NOMO-1 treated with DMSO at 0.1 percent for 48 hours (cell line): Measurements from ENCODE around the gene PLEKHG4B.

Source experiments
- DNase-seq: peaks from one replicate; lab custom pipeline; 2025; ENCODE audit not compliant: unreplicated experiment; lab: John Stamatoyannopoulos, UW

PLEKHG4B gene

DNA sequence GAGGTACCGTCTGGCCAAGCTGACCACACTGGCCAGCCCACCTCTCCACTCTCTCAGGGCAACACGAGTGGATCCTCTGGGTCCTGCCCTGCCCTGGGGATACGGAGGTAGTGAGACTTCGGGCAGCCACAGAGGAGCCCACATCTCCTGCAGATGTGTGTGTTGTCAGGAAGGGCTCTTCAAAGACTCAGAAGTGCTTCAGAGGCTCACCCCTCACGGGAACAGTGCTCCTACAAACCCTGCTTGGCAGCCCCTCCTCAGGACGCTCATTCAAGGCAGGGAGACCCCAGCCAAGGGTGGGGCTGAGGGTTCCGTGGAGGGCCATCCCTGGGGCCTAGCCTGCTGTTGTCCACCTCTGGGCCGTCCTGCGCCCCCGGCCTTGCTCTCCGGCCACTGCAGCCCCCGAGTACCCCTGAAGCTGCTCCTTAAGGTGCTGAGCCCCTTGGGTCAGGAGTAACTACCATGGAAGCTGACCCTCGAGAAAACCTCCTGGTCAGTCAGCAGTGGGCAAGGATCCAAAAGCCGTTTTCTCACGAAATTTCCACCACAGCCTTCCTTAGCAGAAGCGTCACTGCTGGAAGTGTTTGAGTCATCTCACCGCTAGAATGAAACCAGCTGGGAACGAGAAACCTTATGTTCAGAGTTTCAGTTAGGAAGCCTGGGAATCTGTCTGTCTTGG, 76.2 kb downstream of the PLEKHG4B start:
- DNase-seq: no peak

DNA sequence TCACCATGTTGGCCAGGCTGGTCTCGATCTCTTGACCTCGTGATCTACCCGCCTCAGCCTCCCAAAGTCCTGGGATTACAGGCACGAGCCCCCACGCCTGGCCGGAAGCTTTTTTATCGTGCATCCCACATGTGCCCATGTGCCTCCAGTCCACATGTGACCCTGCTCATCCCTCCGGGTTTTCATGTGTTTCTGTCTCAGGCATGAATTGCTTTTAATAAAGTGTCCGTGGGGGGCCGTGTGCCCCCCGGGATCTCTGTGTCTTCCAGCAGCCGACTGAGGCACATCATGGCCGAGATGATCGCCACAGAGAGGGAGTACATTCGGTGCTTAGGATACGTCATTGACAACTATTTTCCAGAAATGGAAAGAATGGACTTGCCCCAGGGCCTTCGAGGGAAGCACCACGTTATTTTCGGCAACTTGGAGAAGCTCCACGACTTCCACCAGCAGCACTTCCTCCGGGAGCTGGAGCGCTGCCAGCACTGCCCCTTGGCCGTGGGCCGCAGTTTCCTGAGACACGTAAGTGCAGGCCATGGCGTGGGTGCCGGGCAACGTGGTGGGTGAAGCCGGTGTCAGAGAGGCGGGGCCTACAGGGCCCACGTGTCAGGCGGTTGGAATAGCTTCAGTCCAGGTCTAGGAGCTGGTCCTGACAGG, 77.2 kb downstream of the PLEKHG4B start:
- no peak for DNase-seq

DNA sequence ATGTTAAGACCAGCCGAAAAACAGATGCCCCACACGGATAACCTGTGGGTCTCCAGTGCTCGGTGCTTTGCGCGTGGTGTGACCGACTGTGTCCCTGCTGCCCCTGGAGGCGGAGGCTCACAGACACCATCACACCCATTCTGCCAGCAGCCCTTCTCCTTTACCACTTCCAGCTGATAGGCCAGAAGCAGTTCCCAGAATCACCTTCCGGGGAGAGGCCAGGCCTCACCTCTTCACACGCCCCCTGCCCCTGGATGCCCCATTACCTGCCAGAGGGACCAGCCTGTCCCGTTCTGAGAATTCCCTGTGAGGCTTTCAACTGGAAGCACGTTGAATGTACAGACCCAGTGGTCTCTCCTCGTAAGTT, 77.7 kb downstream of the PLEKHG4B start:
- DNase-seq: no peak

DNA sequence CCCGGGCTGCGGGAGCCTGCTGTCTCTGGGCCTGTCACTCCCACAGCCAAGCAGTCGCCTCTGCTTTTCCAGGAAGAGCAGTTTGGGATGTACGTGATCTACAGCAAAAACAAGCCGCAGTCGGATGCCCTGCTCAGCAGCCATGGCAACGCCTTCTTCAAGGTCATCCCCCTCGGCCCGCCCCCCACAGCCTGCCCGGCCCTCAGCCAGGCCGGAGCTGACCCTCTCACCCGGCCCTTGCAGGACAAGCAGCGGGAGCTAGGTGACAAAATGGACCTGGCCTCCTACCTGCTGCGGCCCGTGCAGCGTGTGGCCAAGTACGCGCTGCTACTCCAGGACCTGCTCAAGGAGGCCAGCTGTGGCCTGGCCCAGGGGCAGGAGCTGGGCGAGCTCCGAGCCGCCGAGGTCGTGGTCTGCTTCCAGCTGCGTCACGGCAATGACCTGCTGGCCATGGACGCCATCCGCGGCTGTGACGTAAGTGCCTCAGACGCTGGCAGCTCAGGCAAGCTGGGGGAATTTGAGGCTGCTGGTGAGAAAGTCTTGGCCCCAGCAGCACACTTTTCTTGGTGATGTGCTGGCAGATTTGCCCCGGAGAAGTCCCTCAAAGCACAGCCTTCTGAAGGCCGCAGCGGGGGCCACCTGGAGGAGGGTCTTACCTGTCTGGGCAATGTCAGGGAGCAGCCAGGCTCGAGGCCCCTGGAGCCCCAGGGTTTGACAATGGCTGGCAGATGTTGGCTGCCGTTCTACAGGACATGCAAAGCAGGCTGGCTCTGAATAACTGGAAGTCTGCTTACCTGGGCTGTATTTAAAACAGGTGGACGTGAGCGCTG, 79.2 kb downstream of the PLEKHG4B start:
- no peak for DNase-seq

DNA sequence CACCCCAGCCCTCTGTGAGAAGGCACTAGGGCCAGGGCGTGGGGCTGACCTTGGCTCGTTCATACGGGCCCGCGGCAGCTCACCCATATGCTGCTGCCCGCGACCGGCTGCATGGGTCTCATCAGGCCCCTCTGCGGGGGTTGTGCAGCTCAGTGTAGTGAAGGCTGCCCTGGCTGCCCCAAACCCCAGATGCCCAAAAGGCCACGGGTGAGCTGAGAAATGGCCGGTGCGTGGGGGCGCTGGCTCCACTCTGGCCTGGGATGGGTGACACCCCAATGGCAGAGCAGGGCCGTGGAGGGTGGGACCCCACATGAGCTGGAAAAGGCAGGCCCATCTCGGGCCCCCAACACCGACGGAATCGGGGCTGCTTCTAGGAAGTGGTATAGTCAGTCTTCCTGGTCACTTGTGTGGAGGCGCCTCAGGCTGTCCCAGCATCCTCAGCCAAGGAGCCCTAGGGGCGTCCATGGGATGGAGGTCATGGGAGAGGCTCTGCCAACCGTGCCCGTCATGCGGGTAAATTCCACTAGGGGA, 79.9 kb downstream of the PLEKHG4B start:
- no peak for DNase-seq

DNA sequence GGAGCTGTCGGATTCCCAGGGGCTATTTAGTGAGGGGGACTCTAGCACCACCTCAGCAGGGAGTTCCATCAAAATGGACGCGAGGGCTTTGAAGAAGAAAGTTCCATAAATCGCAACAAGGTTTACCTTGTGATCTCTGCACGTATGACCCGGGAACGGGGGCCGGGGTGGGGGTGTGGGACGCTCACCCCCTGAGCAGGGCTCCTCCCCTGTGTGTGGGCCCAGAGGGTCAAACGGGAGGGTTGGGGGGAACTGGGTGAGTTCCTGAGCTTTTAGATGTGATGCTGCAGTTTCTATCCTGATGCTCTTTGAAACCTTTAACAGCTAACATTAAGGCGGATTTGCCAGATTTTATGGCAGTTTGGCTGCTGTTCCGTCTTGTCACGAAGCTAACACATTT, 80.5 kb downstream of the PLEKHG4B start:
- no peak for DNase-seq

DNA sequence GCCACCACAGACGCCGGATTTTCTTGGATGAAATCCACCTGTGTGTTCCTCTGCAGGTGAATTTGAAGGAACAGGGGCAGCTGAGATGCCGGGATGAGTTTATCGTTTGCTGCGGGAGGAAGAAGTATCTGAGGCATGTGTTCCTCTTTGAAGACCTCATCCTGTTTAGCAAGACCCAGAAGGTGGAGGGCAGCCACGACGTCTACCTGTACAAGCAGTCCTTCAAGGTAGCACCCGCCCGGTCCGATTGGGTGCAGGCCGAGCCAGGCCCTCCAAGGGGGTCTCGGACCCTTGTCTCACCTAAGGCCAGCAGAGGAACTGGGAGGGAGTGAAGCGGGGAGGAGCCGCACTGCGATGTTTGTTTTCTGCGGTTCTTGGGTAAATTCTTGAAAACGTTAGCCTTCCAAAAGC, 80.9 kb downstream of the PLEKHG4B start:
- no peak for DNase-seq

DNA sequence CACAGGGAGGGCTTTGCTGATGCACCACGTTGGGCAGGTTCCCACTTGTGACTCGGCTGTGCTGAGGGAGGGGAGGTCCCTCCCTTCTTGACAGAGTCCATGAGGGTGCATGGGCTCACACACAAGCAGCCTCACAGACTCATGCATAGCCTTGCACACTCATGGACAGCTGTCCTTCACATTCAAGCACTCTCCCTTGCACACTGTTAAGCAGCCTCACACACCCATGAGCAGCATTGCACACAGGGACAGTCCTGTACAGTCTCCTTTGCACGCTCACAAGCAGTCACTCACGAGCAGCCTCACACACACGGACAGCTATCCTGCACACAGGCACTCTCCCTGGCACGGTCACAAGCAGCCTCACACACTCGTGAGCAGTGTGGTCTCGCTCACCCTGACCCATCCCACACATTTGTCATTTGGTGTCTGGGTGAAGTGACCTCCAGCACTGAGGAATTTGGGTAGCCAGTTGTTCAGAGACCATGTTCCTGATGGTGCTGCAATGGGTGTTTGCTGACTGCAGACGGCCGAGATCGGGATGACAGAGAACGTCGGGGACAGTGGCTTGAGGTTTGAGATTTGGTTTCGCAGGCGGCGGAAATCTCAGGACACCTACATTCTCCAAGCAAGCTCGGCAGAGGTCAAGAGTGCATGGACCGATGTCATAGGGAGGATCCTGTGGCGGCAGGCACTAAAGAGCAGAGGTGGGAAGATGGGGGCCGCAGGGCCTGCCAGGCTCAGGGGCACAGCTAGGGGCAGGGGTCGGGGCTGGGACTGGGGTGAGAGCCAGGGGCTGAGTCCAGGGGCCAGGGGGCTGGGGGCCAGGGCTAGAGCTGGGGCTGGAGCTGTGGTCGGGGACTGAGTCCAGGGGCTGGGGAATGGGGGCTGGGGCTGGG, 81.7 kb downstream of the PLEKHG4B start:
- no peak for DNase-seq

DNA sequence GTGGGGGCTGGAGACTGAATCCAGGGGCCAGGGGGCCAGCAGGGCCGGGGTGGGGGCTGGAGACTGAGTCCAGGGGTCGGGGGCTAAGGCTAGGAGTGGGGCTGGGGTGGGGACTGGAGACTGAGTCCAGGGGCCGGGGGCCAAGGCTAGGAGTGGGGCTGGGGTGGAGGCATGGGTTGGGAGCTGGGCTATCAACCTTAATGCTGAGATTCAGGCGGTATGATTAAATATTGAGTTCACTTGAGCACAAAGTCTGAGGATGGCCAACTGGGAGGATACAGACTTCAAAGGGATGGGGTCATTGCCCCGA, 82.3 kb downstream of the PLEKHG4B start:
- no peak for DNase-seq

DNA sequence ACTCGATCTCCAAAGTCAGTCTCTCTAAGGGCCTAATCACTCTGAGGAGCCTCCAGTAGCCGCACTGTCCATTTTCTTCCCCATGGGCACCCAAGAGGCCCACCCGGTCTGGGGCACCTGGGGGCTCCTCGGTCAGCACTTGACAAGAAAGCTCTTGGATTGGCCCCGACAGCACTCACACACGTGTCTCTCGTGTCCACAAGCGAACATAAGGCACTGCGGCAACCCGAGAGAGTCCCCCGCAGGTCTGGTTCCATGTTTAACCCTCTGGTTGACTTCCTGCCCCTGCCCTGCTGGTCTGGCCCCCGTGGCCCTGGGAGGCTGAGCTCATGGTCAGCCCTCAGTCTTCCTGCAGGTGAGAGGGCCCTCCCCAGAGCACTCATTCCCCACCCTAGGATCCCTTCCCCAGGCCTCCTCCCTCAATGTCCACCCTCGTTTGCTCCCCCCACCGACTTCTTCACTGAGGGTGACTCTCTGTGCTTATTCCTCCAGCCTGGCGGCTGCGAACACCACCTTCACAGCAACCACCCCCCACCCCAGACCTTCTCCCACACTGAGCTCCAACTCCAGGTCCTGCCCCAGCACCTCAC, 83.0 kb downstream of the PLEKHG4B start:
- no peak for DNase-seq

DNA sequence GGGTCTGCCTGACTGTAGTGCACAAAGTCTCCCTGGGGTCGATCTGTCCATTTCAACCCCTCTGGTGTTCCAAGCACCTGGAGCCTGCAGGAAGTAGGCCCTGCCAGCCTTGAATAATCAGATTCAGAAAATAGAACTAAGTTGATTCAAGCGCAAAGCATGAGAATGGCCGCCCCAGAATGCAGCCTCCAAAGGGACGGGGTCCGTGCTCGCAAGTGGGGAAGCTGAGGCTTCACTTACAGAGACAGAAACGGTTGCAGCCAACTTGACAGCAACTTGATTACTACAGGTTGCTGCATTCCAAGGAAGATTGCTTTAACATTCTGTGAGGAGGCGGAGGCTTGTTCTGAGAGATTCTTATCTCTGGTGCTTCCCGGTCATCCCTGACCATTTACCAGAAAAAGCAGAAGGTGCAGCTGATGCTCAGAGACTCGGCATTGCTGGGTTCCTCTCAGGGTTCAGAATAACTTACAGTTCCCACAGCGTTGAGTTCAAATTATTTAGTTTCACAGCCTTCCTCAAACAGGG, 84.4 kb downstream of the PLEKHG4B start:
- DNase-seq: no peak

DNA sequence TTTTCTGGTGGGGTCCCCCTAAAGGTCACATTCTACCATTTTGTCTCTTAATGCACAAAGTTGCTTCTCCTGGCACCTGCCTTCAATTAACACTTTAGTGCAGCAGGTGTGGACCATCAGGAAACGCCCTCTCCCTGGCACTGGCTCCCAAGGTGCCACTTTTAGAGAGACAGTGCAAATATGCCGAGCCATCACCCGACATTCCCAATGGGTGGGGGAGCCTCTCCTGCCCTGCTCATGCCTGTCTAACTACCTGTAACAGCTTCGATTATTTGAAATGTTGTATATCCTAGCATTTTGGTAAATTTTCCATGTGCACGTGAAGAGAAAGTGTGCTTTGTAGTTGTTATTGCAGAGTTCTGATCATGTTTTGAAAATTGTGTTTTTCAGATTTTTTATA, 86.1 kb downstream of the PLEKHG4B start:
- DNase-seq: no peak

DNA sequence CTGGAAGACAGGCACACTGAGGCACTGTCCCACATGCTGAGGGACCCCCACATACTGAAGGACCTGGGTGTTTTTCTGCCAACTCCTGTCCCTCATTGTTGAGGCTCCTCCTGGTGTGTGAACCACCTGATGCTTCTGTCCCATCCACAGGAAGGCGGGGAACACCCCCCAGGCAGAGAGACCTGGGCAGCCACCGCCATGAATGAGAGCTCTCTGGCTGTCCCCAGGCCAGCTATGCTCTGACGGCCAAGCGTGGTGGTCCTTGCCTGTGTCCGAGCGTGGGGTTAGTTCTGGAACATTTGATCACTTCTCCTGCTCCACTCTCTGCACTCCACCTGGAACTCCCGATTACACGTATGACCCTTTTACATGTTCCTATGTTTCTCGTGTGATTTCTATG, 87.4 kb downstream of the PLEKHG4B start:
- no peak for DNase-seq

DNA sequence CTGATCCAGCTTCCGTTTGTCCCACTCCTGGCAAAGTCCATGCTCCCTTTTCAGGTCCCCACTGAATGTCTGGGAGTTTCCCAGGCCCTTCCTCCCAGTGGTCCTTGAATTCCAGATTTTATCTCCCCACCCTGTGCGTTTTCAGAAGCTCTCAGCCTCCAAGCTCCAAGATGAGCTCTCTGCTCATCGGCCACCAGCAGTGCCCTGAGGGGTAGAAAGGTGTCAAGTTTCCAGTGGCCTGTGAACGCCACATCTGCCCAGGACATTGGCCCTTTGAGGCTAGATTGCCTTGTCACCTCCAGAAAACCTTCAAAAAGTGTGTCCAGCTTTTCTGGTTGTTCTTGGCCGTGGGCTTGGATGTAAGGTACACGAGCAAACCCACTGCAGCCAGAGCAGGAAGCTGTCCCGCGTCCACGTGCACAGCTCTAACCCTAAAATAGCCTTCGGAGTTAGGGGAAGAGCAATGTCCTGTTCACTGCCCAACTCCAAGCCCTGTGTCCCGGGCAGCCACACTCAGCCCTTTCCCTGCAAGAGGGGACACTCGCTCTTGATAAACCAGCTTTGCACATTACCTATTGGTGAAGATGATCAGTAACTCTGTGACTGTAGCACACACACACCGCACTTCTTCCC, 88.4 kb downstream of the PLEKHG4B start:
- no peak for DNase-seq

DNA sequence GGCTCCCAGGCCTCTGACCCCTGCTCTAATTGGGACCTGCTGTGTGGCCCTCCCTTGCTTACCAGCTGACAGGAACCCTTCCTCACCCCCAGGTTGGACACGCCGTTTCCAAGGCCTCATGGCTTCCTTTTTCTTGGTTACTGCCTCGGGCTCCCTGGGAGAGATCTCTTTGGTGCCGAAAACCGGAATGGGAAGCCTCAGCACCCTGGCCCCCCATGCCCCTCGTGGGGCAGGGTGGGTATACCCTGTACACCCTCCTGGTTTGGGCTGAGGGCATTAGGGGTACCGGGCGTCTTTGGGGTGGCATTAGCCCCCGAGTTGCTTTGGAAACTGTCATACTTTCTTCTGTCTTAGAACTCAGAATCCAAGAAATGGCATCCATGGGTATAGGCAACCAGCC, 89.2 kb downstream of the PLEKHG4B start:
- no peak for DNase-seq

DNA sequence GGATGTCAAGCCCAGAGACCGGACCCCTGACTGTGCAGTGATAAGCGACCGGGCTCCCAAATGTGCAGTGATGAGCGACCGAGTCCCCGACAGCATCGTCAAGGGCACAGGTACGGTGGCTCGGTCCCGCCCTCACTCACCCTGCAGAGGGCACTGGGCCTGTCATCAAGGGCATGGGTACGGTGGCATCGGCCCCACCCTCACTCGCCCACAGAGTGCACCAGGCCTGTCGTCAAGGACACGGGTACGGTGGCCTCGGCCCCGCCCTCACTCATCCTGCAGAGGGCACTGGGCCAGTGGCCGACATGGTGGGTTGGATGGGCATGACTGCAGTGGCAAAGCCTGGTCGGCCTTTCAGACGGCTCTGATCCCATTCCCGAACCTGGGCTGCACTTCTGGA, 89.6 kb downstream of the PLEKHG4B start:
- no peak for DNase-seq

DNA sequence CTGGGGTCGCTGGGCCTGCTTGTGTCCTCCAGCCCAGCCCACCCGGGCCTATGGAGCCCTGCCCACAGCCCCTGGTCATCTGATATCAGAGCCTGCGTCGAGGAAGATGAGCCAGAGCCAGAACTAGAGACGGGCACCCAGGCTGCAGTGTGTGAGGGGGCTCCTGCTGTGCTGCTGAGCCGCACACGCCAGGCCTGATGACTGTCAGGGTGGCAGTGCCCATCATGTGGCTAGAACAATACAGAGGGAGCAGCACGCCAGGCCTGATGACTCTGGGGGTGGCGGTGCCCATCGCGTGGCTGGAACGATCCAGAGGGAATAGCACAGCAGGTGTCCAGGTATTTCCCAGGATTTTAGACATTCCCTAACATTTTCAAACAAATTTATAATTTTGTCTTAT, 90.2 kb downstream of the PLEKHG4B start:
- no peak for DNase-seq

DNA sequence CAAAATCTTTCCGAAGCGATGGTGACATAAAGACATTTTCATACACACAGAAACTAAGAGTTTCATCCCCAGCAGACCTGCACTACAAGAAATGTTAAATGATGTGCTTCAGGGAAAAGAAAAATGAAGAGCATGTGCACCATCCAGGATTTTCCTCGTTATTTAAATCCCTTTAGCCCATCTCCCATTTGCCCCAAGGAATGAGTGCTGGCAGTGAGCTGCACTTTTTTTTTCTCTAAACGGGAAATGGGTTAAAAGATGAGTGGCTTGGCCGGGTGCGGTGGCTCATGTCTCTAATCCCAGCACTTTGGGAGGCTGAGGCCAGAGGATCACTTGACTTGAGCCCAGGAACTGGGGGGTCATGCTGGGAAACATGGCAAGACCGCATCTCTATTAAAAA, 92.5 kb downstream of the PLEKHG4B start:
- DNase-seq: no peak

DNA sequence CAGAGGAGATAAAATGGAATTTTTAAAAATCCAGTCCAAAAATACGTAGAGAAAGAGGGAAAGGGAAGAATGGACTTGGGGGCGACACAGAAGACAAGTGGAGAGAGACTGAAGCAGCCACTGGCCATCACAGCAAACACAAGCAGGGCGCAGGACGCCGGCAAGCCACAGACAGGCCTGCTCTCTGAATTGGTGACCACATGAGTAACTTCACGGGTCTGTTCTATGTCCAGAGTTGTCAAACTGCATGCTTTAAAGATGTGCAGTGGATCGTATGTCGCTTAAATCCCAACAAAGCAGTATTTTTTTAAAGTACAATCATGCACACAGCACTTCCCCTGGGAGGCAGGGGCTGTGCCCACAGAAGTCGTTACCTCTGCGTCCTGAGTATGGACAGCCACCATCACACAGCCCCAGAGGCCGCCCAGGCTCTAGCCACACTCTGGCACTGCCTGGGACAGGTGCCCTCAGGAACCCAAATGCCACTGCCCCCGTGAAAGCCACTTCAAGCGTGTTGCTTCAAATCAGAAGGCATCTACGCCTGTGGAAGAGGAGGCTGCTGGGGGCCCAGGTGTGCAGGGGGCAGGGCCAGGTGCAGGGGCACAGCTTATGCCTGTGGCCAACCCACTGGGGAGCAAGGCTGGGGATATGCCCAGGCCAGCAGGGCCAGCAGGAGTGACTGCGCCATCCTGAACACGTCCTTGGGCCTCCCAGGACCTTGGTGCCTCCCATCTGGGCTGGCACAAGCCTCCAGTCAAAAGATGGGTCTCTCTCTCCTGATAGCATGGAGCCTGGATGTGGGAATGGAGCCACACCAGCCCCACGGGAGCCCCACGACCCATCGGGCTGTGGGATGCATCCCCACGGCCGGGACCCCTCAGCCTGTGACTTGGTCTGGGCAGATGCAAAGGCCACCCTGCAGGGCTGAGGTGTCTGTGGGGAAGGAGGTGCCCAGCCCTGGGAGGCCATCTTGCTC, 93.4 kb downstream of the PLEKHG4B start:
- DNase-seq: no peak
